HG02571 (cell line): ENCODE data around the gene PLCL1.
A peak's percentile ranks its signal among the peaks of the same experiment; 100 is the strongest.

ENCODE experiments used
- ATAC-seq: cut with Tn5 transposase; IDR thresholded peaks from one replicate; pipeline ENCODE4 v1.9.1; 2021; ENCODE audit warnings: mild to moderate bottlenecking, moderate library complexity; ENCODE audit not compliant: unreplicated experiment

PLCL1 gene

GRCh38 chr2:198044777-198045176, 240.4 kb downstream of the PLCL1 start:
- no peak for ATAC-seq

- no peak for ATAC-seq
Observed at GRCh38 chr2:198045227-198045626, 240.8 kb downstream of the PLCL1 start.

- ATAC-seq: no peak
Observed at GRCh38 chr2:198052741-198053140, 248.3 kb downstream of the PLCL1 start.

- ATAC-seq: no peak
Observed at GRCh38 chr2:198053148-198053547, 248.8 kb downstream of the PLCL1 start.

- ATAC-seq: no peak
Observed at GRCh38 chr2:198053776-198054175, 249.4 kb downstream of the PLCL1 start.

- peak; percentile 84 for ATAC-seq
Observed at GRCh38 chr2:198054299-198054698, 249.9 kb downstream of the PLCL1 start.

GRCh38 chr2:198055716-198056115, 251.3 kb downstream of the PLCL1 start:
- ATAC-seq: no peak

GRCh38 chr2:198056836-198057235, 252.4 kb downstream of the PLCL1 start:
- ATAC-seq: no peak

- ATAC-seq: no peak
Observed at GRCh38 chr2:198059800-198060199, 255.4 kb downstream of the PLCL1 start.

- no peak for ATAC-seq
Observed at GRCh38 chr2:198060277-198060676, 255.9 kb downstream of the PLCL1 start.

- no peak for ATAC-seq
Observed at GRCh38 chr2:198062826-198063225, 258.4 kb downstream of the PLCL1 start.

- no peak for ATAC-seq
Observed at GRCh38 chr2:198063242-198063641, 258.8 kb downstream of the PLCL1 start.

GRCh38 chr2:198065322-198065721, 260.9 kb downstream of the PLCL1 start:
- no peak for ATAC-seq

- no peak for ATAC-seq
Observed at GRCh38 chr2:198066597-198066996, 262.2 kb downstream of the PLCL1 start.

- no peak for ATAC-seq
Observed at GRCh38 chr2:198072655-198073054, 268.3 kb downstream of the PLCL1 start.

- no peak for ATAC-seq
Observed at GRCh38 chr2:198073253-198073652, 268.9 kb downstream of the PLCL1 start.

GRCh38 chr2:198077477-198077876, 273.1 kb downstream of the PLCL1 start:
- ATAC-seq: no peak

- ATAC-seq: no peak
Observed at GRCh38 chr2:198080879-198081765, 276.7 kb downstream of the PLCL1 start.

GRCh38 chr2:198084156-198084555, 279.8 kb downstream of the PLCL1 start:
- no peak for ATAC-seq

- ATAC-seq: no peak
Observed at GRCh38 chr2:198096002-198096401, 291.6 kb downstream of the PLCL1 start.

GRCh38 chr2:198096965-198097364, 292.6 kb downstream of the PLCL1 start:
- no peak for ATAC-seq

GRCh38 chr2:198097630-198098029, 293.2 kb downstream of the PLCL1 start:
- no peak for ATAC-seq

- ATAC-seq: no peak
Observed at GRCh38 chr2:198098386-198098785, 294.0 kb downstream of the PLCL1 start.
